NOMO-1 (cell line): ENCODE data around the gene ZFP62.
A peak's percentile ranks its signal among the peaks of the same experiment; 100 is the strongest.
"Not testable (repeated sequence)": the region's sequence is repeated elsewhere in the genome, so short reads cannot be mapped to it uniquely, and the experiment has no call there.

Experiments used
- DNase-seq, 2 experiments: peaks; one replicate each; lab custom pipeline; 2025; ENCODE audit not compliant: unreplicated experiment in 2 of 2; lab: John Stamatoyannopoulos, UW

The ZFP62 gene

DNA sequence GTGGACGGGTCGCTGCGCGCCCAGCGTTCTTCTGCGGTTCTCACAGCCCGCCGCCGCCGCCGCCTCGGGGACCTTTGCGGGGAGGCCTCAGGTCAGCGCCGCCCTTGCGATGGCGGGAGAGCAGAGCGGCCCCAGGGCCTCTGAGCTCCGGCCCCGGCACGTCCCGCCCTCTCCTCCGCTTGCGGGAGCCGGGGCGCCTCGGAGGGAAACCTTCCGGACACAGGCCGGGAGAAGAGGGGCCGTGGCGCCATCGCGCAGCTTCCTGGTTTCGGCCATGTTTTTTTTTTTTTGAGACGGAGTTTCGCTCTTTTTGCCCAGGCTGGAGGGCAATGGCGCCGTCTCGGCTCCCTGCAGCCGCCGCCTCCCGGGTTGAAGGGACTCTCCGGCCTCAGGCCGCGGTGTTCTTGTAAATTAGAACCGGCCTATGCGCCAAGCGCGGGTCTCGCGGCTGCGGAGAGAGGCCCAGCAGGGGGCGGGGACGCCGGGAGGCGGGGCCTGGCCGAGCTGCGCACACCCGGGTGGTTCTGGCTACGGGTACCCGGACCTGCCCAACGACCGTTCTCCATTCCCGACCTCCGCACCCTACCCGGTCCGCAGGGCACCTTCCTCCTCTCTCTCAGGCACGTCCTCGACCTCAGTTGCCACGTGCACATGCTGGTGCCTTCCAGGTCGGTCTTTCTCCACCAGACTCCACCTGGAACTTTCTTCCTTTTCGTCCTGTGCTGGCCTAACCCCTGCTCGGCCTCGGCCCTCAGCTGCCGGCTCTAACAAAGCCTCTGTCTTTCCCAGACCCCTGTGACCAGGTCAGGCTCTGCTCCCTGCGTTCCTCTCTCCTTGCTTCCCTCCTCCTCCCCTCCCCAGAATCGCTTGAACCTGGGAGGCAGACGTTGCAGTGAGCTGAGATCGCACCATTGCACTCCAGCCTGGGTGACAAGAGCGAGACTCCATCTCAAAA lies 29.7 kb downstream of the ZFP62 start:
- peak; percentile 66 to 76 for DNase-seq

DNA sequence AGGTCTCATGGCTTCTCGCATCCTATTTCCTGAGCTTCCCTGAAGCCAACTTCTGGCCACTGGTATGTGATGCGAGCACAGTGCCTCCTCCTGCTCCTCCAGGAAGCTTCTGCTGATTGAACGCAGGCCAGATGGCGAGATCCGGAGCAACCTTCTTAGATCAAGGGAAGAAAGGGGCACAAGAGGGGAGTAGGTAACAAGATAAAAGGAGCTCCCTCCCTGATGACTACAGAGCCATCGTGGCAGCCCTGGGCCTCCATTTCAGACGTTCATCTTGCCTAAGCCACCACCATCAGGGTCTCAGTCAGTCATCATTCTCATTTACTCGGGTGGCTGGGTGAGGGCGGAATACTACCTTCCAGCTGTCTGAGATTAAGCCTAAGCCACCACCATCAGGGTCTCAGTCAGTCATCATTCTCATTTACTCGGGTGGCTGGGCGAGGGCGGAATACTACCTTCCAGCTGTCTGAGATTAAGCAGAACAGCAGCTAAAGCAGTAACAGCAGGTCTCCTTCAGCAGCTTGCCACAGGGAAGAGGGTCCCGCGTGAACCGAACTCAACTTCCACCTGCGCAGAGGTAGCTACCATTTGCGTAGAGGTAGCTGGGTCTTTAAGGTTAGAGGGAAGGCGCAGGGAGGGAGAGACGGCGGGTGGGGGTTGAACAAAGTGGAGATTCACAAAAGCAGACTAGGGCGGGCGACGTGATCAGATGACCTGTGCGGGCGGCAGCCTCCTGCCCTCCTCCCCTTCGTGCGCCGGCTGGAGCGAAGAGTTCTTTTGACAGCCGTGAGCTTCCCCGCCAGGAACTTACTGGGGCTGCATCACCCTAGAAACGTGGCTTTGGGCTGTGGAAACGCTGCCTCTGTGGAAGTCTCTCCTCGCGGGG lies 30.6 kb downstream of the ZFP62 start:
- peak; percentile 51 to 70 for DNase-seq

DNA sequence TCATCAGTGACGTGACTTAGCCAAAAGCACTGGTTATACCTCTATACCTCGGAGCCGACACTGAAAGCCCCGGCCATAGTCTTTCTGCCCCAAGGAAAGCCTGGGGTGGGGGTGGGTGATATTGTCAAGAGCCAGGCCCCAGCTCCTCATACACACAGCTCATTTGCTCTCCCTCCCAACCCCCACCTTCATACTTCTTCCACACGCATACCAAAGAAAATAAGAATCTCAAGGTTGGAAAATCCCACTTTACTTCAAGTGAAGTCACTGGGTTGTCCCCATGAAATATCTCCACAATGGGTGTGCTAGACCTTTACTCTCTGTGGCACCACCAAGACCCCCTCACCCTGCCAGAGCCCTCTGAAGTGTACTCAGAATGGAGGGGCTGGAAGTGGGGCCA lies 31.4 kb downstream of the ZFP62 start:
- DNase-seq, result no peak

DNA sequence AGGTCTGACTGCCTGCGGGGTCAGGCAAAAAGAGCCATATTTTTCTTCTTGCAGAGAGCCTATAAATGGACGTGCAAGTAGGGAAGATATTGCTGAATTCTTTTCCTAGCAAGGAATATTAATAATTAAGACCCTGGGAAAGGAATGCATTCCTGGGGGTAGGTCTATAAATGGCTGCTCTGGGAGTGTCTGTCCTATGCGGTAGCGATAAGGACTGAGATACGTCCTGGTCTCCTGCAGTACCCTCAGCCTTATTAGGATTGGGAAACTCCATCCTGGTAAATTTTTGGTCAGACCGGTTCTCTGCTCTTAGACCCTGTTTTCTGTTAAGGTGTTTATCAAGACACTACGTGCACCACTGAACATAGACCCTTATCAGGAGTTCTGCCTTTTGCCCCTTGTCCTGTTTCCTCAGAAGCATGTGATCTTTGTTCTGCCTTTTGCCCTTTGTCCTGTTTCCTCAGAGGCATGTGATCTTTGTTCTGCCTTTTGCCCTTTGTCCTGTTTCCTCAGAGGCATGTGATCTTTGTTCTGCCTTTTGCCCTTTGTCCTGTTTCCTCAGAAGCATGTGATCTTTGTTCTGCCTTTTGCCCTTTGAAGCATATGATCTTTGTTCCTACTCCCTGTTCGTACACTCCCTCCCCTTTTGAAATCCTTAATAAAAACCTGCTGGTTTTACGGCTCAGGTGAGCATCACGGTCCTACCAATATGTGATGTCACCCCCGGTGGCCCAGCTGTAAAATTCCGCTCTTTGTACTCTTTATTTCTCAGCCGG lies 32.1 kb downstream of the ZFP62 start:
- not testable (repeated sequence) for DNase-seq

DNA sequence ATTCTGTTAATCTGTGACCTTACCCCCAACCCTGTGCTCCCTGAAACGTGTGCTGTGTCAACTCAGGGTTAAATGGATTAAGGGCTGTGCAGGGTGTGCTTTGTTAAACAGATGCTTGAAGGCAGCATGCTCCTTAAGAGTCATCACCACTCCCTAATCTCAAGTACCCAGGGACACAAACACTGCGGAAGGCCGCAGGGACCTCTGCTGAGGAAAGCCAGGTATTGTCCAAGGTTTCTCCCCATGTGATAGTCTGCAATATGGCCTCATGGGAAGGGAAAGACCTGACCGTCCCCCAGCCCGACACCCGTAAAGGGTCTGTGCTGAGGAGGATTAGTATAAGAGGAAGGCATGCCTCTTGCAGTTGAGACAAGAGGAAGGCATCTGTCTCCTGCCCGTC lies 33.7 kb downstream of the ZFP62 start:
- DNase-seq, result not testable (repeated sequence)

DNA sequence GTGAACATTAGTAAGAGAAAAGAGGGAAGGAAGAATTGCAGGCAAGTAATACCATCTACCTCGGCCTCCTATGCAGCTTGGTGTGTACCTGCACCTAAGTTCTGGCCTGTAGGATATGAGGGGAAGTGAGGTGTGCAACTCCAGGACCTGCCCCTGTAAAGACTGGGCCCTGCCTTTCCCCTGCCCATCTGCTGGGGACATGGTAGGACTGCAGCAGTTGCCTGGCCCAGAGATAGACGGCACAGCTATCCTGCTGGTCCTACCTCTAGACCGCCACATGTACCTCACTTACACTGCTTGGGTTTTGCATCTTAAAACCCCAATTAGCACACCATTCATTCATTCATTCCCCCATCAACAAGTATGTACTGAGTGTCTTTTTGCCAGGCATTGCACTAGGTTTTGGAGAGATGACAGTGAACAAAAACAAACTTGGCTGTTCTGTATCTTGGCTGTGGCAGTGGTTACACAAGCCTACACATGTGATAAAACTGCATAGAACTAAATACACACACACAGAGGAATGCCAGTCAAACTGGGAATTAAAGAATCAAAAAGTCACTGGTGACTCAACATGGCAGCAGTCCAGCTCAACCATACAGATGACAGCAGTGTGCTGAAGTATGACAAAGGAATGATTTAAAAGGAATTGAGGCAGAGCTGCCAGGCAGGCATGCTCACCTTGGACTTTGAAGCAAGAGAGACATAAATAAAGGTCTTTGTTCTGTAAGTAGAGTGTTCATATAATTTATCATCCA lies 35.1 kb downstream of the ZFP62 start:
- no peak for DNase-seq

DNA sequence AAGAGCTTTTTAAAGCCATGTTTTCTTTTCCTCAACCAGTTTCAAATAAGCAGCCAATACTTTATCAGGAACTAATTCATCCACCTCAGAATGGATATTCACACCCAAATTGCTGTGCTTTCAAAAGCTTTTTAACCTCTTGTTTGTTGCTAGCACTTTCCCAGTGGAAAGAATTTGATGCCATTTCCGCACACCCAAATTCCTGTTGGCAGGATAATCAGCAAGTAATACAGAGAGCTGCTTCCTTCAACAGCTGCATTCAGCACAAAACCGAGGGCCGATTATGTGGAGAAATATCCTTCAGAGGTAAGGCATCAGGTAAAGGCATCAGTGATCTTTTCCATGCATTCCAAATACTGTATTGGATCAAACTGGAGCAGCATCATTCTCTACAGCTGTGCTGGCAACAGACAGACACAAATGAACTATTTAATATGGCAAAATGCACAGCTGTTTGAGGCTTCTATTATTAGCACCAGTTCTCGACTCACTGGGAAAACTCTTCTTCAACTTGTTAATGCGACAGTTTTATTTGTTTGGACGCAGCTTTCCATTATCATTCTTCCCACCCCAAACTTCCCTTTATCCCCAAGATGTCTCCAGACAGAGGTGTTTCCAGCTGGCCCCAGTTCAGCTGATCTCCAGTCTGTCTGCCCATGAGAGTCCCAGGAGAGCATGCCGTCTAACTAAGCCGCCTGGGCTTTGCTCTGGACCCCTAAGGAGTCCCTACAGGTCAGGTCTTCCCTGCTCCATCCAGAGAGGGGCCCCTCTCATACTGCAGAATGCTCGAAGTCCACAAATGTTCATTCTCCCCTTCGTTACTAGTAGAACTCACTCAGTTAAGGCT lies 36.2 kb downstream of the ZFP62 start:
- DNase-seq, result no peak

DNA sequence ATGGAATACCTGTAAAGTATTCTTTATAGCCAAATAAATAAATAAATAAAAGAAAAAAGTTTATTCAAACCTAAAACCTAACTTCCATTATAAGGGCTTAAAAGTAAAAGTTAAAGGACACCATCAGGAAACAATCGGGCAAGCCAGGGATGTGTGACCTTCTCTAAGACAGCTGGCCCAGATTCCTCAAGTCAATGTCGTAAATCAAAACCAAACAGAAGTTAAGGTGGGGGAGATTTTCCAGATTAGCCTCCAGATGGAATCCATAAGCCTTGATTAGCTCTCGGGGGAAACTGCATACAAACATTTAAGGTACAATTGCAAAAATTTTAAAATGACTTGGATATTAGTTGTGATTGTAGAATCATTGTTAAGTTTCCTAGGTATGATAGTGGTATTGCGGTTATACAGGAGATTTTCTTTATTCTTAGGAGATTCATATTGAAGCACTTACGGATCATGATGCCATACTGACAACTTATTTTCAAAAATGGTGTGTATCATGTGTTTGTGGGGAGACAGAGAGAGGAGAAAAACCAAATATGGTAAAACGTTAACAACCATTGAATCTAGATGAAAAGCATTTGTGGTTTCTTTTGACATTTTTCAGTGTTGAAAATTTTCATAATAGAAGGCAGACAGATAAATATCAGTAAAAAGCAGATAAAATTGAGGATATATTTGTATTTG lies 37.0 kb downstream of the ZFP62 start:
- DNase-seq, result no peak

DNA sequence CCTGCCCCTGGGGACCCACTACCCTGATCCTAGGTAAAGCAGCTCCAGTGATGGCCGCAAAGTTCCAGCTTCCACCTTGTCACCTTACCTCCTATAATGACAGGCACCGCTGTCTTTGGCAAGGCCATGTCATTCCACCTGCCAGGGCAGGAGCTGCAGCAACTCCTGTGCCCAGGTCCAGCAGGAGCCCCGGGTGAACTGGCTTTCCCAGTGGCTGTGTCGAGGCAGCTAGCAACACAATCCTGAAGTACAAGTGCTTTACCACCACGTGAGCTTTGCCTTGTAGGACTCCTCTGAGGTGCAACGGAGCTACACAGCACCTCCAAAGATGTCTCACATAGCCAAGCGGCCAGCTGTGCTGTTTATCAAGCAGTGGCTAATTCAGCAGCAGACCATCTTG lies 37.7 kb downstream of the ZFP62 start:
- DNase-seq, result no peak

DNA sequence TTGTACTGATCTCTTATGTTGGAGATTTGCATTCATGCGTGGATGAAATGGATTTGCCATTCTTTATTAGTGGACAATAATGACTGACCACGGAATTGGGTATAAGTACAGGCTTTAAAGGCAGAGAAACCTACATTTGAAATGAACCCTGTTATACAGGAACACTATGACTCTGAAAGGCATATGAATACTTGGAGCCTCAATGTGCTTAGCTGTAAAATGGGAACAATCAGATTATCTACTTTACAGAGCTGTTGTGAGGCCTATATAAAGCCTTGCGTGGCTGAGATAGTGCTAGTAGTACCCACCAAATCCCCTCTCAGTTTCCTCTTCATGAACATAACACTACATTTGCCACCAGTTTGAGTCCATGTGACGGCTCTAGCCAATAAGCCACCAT lies 39.5 kb downstream of the ZFP62 start:
- DNase-seq, result no peak

DNA sequence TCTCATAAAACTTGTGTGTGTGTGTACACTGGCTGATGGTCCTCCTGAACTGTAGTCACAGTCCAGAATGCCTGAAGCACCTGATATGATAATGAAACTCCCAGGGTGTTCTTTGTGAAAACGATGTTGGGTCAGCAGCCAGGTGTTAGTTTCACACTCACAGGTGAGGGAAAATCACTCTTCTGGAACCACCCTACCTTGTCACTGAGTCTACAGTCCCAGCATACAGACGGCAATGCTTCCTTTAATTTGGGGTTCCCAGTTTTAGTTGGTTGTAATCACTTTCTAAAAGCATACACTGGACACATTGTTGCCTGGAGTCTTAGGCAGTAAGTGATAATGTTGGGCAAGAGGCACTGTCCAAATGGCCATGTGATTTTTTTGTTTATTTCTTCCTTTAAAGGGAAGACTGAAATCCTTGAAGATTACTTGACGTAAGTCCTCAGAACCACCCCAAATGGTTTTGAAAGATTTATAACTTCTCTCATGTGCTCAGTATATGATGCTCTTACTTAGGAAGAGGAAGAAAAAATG lies 40.2 kb downstream of the ZFP62 start:
- peak; percentile 59 to 82 for DNase-seq

DNA sequence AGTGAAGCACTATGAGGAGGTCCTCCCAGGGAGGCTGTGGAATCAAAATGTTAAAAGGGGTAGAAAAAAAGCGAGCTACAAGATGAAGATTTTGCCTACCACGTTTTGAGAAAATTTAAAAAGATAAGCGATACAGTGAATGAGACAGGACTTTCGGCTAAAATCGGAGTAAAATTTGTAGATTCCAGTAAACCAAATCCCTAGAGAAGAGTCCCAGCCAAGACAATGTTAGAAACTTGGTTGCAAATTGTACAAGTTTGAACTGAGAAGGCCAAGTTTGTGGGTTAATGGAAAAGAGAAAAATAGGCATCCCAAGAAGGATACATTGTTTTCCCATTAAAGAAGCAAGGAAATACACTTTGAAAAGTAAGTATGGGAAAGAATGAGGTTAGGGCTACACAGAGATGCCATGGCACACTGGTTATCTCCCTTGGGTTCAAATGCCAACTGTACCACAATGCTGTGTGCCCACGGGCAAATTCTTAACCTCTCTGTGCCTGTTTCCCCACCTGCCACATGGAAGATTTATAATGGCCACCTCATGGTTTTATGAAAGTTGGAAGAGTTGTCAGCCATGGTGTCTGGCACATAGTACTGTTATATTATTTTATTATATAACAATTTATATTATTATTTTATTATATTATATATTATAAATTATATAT lies 42.3 kb downstream of the ZFP62 start:
- DNase-seq, result no peak

DNA sequence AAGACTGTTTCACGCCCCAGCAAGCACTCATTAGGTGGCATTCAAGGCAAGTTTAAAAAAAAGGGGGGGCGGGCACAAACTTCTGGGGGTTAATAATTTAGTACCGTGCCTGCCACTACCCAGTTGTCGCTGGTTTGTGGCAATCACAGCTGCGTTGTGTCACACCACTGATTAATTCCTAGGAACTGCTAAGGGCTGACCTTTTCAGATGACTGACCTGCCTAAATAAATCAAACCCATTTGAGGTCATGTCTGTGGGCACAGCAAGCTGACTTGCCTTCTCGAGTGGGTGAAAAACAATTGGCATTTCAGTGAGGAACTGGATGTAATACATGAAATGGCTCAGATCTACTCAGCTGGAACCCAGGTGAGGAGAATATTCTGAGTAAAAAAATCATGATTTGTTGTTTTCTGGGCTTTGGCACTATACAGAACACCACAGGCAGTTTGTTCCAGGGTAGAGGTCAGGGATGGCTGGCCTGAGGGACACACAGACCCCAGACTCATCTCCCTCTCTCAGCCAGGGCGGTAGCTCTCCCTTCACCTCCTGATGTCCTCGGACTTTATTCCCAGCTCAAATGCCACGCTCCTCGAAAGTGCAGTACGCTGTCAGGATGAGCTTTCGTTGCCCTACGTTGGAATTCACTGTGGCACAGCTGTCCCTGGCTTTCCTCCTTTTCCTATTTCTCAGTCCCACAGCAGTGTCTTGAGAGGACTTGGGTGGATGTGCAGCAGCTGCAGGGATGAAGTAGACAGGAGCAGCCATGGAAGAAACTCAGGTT lies 43.0 kb downstream of the ZFP62 start:
- DNase-seq, result no peak

DNA sequence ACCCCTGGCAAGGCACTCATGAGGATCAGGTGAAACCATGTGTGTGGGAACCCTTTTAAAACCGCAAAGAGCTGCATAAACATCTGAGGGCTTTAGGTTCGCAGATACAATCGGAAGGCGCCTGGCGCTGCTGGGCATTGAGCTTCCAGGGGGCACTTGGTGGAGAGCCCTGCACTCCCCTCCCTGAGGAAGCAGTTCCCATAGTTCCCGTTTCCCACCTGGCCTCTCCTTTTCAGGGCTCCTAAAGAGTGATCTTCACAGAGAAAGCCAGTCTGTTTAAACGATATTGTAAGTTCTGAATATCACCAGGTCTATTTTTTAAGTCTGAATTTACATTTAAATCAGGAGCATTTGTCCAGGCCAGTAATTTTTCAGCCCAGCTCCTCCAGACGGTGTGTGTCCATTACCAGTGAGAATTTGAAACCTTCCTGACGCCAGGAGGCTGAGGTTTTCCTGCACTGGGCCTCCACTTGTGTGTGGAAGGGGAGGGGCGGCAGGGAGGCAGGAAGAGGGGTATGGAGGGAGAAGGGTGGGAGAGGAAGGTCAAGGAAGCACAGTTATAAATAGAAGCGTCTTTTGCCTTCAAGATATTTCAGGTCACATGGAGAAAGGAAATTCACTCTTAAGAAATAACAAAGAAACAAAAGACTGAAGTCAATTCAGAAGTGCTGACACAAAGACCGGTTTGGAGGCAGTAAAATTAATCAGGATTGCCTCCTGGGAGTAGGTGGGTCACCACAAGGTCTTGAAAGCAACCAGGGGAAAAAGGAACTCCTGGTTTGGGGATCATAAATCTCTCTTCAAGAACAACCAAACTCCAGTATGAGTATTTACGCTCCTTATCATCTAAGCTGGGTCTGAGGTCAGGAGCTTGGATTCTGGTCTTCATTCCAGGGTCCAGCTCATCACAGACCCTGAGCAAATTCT lies 44.2 kb downstream of the ZFP62 start:
- DNase-seq, result no peak

DNA sequence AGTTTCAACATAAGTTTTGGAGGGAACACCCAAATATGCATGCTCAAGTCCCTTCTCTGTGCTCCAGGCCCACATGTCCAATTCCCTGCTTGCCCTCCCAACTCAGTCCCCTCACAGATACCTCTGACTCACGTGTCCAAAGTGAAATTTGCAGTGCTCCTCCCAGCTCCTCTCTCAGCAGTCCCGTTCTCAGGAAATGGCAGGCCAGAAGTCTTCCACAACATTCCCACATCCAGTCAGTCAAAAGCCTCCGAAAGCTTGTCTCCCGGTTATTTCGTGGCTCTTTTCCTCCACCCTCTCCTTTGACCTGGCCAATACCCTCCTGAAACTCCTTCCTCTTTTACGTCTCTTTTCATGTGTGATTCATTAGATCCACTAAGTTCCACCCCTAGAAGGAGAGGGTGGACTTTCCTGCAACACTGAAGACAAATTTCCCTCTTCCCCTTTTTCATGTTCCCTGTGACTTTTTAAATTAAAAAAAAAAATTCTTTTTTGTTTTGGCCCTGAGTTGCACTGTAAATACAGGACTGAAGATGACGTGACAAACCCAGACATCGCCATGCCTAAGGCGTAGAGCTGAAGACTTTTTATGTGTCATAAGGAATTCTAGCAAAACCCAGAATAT lies 45.7 kb downstream of the ZFP62 start:
- peak; percentile 40 to 66 for DNase-seq

DNA sequence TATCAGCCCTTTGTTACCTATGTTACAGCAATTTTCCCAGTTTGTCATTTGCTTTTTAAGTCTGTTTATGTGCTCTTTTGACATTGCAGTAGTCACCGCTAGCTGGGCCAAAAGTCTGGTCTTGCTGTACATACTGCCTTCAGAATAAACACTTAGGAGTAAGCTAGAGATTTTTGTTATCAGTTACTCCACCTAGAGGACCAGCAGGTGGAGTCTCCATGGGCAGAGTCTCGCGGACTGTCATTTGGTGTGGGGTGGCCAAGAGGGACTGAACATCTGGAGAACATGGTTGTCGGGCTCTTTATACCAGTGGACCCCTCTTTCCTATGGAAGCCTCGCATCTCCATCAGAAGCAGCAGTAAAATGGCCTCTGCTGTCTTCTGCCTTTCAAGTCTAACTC lies 47.7 kb downstream of the ZFP62 start:
- DNase-seq, result no peak
